ENCODE results near the gene CHRNA3.

CHRNA3 gene

DNA sequence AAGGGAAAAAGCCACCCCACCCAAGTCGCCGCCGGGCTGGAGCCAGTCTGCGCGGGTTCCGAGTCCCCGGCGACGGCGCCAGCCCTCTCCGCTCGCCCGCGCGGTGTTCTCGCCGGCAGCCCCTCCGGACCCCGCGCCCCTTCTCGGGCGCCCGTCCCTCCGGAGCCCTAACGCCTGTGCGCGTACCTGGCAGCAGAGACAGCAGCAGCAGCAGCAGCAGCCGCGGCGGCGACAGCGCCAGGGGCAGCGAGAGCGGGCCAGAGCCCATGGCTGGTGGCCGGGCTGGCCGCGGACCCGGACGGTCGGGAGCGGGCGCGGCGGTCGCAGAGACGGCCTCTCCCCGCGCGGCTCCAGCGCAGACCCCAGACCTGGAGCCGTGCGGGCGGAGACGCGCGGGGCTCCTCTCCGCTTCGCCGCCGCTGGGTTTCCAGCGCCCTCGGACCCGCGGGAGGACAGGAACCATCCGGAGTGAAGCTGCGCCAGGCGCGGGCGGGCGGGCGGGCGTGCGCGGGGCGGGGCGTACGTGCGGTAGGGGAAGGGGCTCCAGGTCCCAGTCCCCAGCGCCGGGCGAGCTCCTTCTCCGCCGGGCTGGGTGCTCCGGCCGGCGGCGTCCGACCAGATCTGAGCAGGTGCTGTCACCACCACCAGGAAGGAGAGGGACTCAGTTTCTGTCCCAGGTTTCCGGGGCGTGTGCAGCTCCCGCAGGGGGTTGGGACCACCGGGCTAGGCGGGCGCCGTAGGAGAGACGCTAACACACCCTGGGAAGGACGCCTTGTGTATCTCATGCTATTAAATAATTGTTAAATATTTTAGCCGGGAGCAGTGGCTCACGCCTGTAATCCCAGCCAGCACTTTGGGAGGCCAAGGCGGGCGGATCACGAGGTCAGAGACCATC lies at the start of gene CHRNA3:
Gene CHRNA3 (minus strand): TSS at position 470 of the 895 bp plus-strand sequence. CDS start 202 bp downstream, at position 268.
- no peak for ATAC-seq

DNA sequence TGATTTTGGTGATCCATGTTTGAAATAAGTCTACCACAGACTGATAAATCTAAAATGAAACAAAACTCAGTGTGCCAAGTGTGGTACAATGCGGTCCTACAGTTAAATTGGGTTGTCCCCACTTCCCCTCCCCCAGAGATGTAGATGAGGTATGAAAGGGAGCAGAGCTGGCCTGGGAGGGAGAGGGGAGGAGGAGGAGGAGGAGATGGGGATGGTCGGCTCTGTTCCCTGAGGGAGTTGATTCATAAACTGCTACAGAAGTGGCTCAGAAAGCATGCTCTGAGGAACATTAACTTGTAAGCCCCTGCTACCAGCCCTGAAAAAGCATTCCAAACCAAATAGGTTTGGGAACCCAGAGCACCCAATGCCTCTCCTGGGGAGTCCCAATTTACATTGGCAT lies 48.2 kb upstream of the CHRNA3 start:
- no peak for ATAC-seq

DNA sequence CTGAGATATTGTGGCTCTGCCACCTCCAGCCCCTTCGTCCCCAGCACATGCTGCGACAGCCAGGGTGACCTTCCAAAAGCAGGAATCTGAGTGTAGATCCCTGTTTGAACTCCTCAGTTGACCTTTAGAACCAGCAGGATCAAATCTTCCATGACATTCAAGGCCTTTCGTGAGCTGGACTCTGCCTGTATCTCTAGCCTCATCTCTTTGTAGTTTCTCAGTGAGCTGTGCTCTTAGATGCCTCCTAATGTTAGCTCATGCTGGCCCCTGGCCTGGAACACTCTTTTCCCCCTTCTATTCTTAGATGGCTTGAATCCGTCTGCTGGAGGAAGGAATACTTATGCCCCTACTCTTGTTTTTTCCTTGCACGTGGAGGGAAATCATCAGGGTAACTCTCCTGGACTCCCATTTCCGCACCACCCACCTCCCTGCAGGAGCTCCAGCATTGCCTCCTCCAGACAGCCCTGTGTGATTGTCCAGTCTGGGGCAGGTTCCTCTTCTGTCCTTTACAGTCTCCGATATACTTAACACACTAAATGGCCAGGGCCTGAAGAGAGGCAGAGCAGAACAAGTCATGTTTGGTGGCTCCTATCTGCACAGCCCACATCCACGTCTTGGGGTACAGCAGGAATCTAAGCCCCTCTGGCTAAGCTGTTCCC lies 46.9 kb upstream of the CHRNA3 start:
- no peak for ATAC-seq

DNA sequence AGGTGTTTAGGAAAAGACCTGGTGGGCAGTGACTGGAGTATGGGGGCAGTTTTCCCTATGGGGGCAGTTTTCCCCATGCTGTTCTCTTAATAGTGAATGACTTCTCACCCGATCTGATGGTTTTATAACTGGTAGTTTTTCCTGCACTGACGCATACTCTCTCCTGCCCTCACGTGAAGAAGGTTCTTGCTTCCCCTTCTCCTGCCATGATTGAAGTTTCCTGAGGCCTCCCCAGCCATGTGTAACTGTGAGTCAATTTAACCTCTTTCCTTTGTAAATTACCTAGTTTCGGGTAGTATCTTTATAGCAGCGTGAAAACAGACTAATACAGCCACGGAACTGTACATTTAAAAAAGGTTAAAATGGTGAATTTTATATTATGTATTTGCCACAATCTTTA lies 45.2 kb upstream of the CHRNA3 start:
- no peak for ATAC-seq

DNA sequence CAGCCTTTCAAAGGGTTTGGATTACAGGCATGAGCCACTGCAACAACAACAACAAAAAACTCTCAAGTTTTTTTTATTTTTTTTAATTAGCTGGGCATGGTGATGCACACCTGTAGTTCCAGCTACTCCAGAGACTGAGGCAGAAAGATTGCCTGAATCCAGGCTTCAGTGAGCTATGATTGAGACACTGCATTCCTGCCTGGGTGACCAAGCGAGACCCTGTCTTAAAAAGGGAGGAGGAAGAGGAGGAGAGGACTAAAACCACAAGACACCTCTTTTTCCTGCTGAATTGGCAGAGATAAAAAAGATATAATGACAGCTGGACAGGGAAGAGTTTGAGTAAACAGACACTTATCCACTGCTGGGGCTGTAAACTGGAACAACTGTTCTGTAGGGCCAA lies 42.9 kb upstream of the CHRNA3 start:
- no peak for ATAC-seq

DNA sequence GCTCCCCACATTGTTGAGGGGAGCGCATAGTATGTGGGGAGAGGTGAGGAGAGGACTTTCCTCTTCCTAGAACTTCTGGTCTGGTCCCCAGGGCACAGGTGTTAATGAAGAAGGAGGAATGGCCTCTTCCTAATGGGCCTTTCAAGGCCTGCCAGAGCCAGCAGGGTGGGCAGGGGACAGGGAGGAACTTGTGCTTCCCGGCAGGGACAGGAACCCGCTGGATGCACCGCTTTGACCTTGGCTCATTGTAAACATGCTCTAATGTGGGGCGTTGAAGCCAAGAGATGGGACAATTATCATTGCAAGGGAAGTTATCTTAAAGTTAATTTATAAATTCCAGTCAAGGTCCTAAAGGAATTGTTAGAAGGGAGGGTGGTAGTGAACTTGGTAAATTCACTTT lies 41.2 kb upstream of the CHRNA3 start:
- ATAC-seq = no peak

DNA sequence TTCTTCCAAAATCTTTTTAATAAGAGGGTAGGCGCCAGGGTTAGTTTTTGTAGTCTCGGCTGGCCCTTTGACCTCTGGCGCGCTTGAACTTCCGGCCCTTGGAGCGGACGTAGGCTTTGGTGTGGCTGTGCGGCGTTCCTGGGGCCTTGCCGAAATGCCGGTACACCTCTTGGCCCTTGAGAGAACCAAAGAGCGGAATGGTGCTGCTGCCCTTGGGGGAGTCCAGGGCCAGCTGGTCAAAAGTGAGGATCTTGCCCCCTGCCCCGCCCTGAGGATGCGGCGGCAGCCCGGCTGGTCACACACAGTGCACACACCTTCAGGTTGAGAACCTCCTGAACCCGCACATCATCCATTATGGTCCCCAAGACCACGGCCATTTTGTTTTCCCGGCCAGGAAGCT lies 40.2 kb upstream of the CHRNA3 start:
- no peak for ATAC-seq

DNA sequence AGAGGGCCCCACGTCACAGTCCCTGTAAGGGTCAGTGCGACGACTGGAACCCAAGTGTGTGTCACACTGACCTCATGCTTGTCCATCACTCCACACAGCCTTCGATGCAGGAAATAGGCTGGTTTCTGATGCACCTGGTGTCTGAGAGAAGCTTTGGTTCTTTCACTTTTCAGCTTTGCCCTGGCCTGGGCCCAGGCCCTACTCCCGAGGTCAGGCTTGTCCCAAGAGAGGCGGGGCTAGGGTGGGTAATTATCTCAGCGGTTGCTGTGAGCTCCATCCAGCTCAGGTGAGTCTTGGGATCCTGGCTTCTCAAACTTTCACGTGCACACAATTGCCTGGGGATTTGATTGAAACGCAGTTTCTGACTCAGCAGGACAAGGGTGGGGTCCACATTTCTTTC lies 39.8 kb upstream of the CHRNA3 start:
- no peak for ATAC-seq

DNA sequence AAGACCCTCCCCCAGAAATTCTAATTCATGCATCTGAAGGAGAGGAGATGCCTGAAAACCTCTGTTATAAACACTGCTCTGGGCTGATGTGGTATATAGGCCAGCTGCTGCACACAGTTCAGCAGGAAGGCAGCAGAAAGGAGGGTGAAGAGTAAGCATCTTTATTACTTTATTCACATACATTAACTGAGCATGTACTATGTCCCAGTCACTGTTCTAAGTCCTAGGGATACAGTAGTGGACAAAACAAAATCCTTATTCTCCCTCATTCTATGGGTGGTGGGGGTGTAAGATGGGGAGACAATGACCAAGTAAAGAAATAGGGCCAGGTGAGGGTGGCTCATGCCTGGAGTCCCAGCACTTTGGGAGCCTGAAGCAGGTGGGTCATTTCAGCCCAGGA lies 38.0 kb upstream of the CHRNA3 start:
- no peak for ATAC-seq

DNA sequence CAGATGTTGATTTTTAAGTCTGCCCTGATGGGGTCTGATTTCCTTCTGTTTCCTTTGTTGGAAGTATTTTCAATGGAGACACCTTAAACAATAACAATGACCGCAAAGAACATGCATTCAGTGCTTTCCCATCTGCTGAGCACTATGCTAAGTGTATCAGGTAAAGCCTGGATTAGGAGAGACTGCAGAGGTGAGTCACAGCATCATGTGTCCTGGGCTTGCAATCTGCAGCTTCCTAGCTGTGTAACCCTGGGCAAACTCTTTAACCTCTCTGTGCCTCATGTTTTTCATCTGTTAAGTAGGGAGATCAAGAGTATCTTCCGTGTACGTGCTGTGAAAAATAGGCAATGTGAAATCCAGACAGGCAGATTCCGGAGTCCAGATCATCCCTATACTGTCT lies 33.5 kb upstream of the CHRNA3 start:
- no peak for ATAC-seq

DNA sequence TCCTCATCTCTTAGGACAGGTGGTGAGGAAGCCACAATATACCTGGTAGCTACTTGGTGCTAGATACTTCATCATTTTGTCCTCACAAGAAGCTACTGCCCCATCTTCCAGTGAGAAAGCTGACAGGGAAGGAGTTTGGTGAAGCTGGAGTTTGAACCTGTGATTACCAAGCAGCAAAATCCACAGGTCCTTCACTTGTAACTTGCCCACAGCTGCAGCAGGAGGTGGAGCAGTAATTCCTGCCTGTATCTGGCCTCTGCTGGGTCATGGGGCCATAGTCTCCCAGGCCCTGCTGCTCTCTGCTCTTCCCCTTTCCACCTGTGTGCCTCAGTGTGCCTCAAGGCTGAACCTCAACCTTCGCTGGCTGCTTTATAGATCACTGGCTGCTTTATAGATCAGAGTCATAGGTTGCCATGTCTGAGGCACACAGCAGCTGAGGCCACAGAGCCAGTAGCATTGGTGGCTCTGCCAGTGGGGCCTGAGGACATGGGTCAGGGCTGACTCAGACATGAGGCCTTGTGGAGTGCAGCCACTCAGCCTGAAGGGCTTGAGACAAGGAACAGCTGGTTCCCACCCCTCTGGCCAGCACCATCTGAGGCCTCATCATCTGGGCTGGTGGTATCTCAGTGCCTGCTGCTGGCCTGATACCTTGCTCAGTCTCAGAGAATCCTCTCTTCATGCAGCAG lies 31.3 kb upstream of the CHRNA3 start:
- ATAC-seq = no peak

DNA sequence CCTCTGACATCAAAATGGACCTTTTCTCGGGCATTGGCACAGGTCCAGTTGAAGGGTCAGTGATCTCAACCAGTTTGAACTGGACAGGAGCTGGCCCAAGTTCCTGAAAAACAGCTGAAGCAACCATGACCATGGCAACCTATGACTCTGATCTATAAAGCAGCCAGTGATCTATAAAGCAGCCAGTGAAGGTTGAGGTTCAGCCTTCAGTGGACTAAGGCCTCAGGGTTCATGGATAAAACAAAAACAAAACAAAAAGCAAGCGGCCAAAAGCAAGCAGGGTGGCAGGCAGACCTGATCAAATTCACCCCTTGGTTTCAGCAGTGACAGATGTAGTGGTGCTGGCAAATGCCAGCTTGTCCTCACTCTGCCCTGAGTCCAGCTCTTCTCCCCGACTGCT lies 30.2 kb upstream of the CHRNA3 start:
- ATAC-seq = no peak

DNA sequence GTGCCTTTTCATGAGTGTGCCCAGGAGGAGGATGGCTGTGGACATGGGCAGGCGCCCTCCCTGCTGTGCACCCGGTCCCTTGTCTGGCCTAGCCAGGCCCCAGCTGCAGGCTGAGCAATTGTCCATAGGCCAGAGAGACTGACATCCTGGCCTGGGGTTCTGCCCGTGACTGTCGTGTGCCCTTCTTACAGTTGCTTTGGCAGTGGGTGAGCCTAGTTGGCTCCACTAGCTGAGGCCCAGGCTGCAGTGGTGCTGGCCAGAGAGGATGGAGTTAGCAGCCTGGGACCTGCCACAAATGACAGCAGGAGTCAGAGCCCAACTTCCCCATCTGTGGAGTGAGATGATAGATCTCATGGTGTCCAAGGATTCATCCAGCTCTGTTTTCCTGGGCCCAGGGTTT lies 29.2 kb upstream of the CHRNA3 start:
- ATAC-seq = no peak

DNA sequence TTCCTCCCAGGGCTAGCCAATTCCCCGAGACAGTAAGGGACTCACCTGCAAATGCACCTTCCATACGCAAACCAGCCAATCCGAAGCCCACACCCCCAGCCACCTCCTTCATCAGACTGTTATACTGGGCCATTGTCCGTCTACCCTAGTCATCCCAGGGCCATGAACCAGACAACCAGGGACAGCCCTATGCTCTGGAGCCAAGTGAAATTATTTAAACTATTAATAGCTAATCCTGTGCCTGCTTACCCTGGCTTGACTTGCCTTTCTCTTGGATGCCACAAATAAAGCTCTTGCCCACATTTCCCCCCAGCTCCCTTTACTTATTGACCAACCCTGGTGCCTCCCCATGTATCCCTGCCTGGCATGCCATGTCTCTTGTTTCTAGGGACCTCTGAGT lies 24.2 kb upstream of the CHRNA3 start:
- no peak for ATAC-seq

DNA sequence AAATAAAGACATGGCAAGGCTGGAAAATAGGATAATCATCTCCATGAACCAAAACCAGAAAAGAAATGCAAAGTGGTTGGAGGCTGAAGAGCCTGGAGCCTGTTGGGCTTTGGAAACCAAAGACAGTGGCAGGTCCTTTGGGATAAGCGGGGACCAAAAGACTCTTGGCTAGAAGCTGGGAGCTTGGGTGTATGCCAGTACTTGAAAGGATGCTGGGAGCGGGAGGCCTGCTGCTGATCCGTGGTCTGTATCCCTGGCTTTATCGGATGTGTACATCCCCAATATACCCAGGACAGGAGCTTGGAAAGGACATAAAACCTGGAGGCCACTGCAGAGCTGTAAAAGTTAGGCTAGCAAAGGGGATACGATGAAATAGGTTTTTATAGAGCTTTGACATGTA lies 21.5 kb upstream of the CHRNA3 start:
- no peak for ATAC-seq

DNA sequence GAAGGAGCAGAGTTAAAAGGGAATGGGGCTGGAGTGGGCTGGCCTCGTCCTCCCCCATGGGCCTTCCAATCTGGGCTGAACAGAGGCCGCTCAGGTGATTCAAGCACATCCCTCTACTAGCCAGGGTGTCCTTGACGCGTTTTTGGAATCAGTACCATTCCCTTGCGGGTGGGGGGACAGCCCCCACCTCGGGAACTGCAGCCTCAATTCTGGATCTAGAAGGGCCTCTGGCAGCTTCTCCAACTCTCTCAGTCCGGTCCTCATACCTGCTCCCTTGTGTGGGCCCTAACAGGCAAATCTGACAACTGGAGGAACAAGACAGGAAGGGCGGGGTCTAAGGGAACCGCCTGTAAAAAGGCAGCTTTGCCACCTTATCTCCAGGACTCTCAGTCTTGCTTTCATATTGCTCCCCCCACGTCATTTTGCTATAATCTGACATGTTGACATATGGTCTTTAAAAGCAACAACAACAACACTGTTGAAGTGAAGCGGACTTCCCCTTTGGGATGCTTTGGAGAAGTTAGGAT lies 21.0 kb upstream of the CHRNA3 start:
- no peak for ATAC-seq

DNA sequence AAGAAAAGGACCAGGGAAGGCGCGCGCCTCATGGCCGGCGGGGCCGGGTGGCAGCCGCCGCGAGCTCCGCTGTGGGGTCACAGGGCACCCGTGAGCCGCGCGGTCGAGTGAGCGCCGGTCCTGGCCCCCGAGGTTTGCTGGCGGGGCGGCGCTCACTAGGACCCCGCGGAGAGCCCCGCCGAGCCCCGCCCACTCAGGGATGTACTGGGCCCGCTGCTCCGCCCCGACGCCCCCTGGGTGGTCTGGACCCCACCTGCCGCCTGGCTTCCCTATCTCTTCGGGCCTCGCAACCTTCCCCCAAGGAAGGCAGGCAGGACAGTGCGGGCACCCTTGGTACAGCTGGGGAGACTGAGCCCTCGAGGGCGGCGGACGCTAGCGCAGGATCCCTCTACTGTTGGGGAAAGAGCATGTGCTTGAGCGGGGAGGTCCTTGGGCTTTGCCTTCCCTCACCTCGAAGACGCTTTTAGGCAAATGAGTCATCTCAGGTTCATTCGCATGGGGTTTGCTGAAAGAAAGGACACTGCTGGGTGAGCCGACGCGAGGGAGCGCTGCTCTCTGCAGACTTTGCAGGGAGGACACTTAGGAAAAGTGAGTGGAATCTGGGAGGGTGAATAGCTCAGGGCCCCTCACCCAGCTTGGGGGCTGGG lies 20.4 kb upstream of the CHRNA3 start, which contains the start of gene CHRNB4:
Gene CHRNB4 (minus strand): TSS at position 109 of the 647 bp plus-strand sequence. CDS start 77 bp downstream, at position 32.
- ATAC-seq = peak; percentile 41 to 48

DNA sequence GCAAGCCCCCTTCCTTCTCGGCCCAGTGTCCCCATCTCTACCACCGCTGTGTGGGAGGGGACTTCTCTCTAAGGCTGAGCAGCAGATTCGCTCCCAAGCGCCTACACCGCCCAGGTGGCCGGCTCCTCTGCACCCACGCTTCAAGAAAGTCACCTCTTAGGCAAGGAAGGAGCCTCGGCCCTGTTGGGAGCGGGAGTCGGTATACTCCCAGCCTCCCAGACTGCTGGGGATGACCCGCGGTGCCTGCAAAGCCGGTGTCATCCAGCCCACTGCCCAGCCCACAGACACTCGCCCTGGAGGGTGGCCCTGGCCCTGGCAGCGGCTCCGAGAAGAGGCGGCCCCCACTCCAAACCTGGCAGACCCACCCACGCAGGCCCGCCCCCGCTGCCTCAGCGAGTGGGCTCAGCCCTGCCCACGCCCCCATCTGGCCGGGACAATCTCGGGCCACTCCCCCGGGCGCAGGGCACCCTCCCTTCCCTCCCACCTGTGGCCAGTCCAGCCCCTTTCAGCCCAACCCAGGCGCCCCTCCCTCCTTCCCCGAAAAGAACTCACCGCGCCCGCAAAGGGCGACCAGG lies 19.8 kb upstream of the CHRNA3 start:
- ATAC-seq = no peak

DNA sequence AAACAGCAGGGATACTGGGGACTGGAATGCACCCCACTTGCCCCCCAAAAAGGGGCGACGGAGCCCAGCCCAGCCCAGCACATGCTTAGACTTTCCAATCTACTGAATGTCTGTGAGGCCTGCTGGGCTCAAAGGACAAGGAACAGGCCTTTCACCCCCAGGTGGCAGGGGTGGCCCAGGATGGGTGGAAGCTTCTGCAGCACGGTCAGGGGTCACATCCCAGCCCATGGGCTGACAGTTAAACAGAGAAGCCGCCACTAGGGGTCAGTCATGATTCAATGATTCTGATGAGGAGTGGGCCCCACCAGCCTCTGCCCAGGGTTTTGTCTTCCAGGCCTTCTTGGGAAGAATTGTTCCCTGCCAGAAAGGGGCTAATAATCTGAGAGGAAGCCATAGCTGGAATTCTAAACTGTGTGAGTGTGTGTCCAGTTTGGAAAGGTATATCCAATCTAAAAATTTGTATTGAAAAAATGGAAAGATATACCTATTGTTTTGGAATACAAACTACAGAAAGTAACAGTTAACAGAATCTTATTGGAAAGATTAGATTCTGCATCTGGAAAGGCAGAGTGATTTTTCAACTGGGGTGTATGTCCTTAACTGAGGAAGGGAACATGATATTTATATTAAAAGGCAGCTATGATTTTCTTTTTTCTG lies 18.0 kb upstream of the CHRNA3 start:
- ATAC-seq = peak; percentile 53 to 57

DNA sequence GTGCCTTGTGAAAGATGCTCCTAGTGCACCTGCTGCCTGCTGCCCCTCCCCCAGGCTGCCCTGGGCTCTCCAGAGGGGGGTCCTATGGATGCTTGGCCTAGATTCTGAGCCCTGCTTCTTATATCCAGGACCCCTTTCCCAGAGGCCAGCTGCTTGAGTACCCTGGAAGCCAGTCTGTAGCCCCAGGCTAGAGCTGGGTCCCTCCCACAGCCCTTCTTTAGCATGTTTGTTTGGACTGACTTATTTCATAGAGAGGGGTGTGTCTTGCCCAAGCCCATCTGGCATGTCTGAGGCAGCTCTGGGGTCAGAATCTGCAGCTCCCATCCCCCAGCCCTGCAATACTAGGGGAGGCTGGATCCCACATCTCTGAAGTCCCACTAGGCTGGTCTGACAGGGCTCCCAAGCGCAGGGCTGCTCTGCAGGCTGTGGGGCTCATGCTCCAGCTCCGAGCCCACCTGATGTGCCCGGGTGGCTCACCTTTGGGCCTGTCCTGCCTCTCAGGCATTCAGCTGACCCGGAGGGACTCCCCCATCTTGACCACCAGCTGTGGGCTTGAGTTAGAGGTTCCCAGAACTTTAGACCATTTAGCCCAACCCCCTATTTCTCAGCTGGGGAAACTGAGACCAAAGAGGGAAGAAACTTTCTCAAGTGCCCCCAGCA lies 17.1 kb upstream of the CHRNA3 start:
- no peak for ATAC-seq

DNA sequence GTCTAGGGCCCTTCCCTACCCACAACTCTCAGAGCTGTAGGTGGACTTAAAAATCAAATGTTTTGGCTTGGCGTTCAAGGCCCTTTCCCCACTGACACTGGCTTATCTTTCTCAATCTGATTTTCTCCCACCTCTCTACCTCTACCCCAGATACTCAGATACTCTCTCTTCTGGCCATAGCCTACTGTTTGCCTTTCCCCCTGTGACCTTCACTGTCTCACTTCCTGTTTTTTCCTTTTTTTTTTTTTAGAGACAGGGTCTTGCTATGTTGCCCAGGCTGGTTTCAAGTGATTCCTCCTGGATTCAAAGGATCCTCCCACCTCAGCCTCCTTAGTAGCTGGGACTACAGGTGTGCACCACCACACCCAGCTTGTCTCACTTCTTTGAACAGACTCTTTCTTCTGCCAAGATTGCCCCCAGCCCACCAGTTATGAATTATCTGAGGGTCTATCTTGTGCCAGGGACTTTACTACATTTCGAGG lies 15.6 kb upstream of the CHRNA3 start:
- ATAC-seq = no peak
